GM18505 (cell line): ENCODE data around the gene GTSE1.
"Not testable (repeated sequence)": the region's sequence is repeated elsewhere in the genome, so short reads cannot be mapped to it uniquely, and the experiment has no call there.

Source experiments
- ATAC-seq: cut with Tn5 transposase; IDR thresholded peaks from one replicate; pipeline ENCODE4 v1.9.1; 2021; ENCODE audit not compliant: unreplicated experiment
- POLR2A ChIP-seq: IDR thresholded peaks from 4 replicates; pipeline ENCODE4 v1.6.1; 2011; ENCODE audit warnings: borderline replicate concordance; ENCODE audit not compliant: insufficient read depth, insufficient read length; ENCODE audit errors: extremely low read depth

GTSE1 gene, protein sequence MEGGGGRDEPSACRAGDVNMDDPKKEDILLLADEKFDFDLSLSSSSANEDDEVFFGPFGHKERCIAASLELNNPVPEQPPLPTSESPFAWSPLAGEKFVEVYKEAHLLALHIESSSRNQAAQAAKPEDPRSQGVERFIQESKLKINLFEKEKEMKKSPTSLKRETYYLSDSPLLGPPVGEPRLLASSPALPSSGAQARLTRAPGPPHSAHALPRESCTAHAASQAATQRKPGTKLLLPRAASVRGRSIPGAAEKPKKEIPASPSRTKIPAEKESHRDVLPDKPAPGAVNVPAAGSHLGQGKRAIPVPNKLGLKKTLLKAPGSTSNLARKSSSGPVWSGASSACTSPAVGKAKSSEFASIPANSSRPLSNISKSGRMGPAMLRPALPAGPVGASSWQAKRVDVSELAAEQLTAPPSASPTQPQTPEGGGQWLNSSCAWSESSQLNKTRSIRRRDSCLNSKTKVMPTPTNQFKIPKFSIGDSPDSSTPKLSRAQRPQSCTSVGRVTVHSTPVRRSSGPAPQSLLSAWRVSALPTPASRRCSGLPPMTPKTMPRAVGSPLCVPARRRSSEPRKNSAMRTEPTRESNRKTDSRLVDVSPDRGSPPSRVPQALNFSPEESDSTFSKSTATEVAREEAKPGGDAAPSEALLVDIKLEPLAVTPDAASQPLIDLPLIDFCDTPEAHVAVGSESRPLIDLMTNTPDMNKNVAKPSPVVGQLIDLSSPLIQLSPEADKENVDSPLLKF

DNA sequence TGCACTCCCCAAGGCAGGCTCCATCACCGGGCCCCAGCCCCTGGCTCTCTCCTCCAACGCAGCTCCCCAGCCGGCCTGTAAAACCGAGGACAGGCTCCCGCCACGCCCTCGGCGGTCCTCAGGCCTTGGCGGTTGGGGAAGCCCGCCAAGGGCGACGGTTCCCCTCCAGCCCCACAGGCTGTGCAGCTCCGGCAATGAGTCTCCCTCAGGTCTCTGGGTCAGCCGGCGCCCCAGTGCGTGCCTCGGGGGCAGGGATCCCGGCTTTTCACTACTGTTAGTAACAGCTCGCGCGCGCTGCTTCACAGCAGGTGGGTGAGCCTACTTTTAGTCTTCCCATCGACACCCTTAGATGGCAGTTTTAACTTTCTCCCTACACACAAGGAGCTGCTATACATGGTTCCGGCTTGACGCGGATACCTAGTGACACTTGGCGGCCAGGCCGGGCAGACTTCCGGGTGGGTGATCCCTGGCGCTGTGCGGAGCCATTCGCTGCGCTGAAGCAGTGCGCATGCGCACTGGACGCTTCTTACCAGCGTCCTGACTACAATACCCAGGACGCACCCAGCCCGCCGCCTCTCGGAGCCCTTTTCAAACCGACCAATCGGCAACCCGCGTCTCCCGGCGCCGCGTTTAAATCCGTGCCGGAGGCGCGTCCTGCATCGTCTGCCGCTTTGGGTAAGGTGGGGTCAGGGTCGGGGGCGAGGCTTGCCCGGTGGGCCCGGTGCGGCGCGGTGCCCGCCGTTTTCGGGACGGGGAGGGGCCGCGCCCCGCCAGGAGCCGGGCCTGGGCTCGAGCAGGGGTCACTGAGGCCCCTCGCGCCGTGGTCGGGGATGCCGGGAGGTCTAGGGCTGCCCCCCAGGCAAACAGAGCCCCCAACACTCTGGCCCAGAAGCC lies at the start of gene GTSE1:
Gene GTSE1, plus strand, starts transcription at position 614 of the 894 bp plus-strand sequence. CDS start 531 bp downstream, outside the sequence.
- TF ChIP-seq POLR2A = peak; percentile 90
- ATAC-seq = peak; percentile 85

DNA sequence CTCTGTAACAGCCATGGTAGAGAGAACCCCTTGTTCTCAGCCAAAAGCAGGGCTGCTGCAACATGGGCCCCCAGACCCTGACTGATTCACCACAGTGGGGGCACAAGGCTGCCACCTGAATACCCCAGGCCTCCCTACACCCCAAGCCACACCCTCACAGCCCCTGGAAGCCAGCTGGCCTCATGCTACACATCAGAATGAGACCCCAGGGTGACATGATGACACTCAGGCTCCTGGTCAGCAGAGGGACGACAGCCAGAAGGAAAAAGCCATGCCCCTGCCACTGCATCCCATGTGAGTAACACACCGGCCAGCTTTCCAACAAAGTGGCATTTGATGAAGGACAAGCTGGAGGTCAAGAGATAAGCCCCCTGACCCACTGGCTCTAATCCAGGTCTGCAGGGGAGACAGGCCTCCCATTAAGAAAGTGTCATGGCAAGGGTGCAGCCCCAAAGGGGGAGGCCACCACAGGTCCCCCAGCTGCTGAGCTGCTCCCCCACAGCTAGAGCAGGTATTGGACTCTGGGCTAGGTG lies 49.2 kb upstream of the GTSE1 start:
- no peak for TF ChIP-seq POLR2A
- ATAC-seq = no peak

DNA sequence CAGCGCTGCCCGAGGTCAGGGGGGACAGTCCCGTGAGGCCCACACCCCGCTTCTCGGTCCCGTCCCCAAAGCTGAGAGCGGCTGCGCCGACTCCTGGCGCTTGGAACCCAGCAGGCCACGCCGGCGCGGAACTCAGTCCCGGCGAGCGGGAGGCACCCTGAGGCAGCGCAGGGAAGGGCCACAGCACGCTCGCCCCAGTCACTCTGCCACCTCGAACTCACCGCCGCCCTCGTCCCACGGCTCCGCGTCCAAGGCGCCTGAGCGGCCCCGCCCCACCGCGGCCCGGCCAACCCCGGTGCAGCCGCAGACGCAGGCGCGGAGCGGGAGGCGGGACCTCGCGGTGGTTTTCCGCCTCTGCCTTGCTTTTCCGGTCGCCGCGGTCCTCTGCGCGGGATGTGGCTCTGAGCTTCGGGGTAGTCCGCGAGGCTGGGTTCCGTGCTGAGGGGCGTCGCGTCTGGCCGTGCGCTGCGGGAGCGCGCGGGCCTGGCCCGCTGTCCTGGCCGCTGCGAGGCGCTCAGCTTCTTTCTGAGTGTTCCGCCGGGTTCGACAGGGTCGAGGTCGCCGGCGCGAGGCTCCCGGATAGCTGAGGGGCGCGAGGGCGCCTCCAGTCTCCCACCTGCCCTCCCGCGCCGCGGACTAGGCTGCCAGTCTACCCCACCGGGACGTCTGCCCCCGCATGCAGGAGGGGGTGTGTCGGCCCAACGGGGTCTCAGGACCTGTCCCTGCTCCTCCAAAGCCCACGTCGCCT lies 46.5 kb upstream of the GTSE1 start, which contains the start of gene CDPF1:
Gene CDPF1, minus strand, starts transcription at position 259 of the 748 bp plus-strand sequence. CDS start 2,009 bp downstream, outside the sequence.
- peak; percentile 95 for TF ChIP-seq POLR2A
- ATAC-seq = peak; percentile 77

DNA sequence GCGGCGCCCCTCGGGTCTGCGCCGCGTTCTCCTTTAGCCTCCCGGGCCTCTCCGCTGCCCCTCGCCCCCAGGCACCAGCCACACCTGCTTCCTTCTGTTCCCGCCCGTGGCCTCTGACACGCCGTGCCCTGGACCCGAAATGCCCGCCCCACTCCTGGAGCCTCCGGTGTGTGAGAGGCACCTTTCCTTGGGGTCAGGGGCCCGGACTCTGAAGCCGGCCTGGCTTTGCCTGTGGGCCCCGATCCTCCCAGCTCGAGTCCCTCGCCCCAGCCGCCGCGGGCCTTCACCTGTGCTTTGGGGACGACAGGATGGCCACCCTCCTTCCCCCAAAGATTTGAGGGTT lies 45.9 kb upstream of the GTSE1 start:
- peak; percentile 25 for ATAC-seq
- no peak for TF ChIP-seq POLR2A

DNA sequence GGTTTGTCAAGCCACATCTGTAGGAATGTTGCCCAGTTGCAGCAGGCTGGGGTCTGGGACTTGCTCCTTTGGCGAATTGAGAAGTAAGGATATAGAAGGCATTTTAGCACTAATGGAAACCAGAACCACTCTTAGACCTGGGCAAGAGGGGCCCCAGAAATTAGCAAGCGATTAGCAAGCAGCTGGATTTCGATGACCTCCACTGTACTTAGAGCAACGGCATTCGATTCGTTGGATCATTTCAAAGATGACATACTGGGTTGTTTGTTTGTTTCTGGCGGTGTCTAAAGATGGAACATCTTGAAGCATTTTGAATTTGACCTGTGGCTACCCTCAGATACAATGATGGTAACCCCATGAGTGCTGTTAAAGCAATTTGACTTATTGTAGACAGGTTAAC lies 45.4 kb upstream of the GTSE1 start:
- no peak for TF ChIP-seq POLR2A

DNA sequence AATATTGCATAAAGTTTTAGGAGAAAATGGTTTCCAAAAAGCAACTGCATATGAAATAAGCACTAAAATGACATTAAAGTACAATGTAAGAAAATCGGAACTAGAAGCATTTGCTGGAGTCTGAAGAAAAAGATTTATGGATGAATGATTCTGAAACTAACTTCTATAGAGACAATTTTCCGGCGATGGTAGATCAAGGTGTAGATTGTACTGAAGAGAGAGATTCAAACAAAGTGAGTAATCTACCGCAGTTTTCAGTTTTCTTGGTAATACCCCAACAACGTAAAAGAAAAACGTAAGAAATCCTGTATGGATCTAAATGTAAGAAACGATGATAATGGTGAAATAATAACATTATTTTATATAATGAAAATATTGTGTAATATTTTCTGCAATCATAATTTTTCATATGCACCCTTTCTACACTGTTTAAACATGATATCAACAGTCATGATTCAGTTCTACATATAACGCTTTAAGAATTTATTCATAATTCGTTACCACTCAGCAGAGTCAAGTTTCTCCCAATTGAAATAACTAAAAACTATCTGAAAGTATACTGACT lies 44.8 kb upstream of the GTSE1 start:
- no peak for ATAC-seq
- TF ChIP-seq POLR2A = no peak

More for the DNA sequence above, 45.4 kb upstream of the GTSE1 start:
- ATAC-seq = no peak

DNA sequence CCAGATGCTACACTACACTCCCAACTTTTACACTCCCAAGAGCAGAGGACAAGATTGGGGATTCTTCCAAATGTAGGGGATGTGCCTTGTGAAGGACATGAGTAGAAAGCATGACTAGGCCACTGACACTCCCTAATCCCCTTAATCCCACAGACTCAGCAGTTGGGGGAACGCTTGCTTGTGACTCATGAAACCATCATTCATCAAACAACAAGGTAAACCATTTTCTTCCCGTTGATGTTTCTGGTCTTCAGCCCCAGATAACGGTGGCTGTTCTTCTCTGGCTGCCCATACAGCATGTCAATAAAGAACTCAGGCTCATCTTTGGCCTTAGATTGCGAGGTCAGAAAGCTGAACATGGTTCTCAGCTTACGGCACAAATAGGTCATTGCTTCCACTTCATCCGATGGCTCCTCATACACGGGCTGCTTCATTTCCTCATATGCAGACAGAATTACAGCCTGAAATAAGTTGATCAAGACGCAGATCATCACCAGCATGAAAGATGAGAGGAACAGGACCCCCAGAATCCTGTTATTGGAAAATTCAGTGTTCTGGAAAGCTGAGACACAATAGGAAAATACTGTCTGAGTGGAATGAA lies 40.2 kb upstream of the GTSE1 start:
- ATAC-seq = no peak
- TF ChIP-seq POLR2A = no peak

DNA sequence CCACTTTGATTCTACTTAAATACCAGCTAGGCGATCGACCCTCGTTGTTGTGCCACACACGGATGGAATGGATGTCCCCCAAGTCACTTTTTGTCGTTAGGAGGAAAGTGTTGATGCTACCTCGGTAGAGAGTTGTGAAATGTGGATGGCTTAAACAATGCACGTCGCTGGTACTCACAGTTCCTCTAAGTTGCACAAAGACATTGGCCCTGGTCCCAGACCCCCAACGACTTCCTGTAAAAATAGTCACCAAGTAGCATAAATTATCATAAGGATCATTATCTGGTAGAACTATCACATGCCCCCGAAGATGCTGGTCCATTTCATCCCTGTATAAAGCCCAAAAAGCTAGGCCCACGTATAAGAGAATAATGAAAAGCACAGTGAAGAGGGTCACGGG lies 37.3 kb upstream of the GTSE1 start:
- ATAC-seq = no peak
- TF ChIP-seq POLR2A = no peak

DNA sequence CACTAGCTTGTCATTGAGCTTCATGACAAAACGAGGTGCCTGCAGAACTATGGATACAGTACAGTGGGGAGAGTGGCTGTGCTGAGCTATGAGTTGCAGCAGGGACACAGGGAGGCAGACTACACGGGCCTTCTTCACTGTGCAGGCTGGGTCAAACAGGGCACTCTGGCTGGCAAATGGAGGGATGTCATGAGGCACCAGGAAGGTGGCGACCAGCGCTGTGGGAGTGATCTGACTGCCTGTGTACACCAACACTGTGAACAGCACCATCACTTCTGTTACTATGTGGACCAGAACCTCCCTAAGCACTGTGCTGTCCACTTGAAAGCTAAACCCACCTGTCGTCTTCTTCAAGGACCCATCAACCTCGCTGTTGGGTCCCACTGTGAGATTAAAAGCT lies 36.6 kb upstream of the GTSE1 start:
- no peak for ATAC-seq
- no peak for TF ChIP-seq POLR2A

DNA sequence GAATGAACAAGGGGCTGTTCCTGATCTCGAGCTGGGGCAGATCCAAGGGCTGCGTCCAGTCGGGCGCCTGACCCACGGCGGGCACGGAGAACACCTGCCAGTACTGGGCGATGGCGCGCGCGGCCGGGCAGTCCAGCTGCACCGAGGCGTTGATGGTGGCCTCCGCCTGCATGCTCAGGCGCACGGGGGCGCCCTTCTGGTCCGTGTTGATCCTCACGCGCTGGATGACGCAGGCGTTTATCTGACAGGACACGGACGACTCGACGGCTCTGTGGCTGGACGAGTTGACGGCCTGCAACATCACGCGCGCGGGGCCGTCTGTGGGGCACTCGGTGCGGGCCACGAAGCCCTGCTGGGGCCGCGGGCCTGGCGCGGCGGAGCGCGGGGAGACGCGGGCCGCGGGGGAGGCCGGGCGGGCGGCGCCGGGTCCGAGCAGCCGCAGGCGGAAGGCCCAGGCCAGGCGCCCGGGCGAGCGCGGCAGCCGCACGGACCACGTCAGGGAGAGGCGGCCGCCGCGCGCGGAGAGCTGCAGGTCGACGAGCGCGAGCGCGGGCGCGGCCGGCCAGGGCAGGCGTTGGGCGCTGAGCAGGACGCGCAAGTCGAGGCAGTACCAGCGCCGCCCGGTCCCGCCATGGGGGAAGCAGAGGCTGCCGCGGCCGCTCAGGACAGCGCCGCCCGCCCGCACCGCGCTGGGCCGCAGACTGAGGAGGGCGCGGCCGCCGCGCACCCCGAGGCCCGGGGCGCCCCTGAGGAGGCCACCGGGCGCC lies 34.0 kb upstream of the GTSE1 start:
- no peak for TF ChIP-seq POLR2A
- ATAC-seq = no peak

DNA sequence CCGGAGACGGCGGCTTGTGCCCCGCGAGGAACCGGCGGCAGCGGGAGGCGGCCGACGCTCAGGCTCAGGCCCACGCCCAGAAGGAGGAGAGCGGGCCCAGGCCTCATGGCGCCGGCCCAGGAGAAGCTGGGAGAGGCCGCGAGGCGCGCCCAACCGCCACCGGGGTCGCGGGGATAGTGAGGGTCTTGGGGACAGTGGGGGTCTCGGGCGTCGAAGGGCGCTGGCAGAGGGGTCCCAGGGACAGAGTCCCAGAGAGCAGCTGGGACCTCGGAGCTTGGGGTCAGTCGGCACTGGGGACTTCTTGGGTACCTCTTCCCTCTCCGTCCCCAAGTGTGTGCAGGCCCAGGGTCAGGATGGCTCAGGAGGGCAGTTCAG lies 33.5 kb upstream of the GTSE1 start, which contains the start of gene PKDREJ:
Gene PKDREJ, minus strand, starts transcription at position 128 of the 375 bp plus-strand sequence. Its CDS starts 21 bp downstream, at position 107.
- no peak for TF ChIP-seq POLR2A
- ATAC-seq = no peak

DNA sequence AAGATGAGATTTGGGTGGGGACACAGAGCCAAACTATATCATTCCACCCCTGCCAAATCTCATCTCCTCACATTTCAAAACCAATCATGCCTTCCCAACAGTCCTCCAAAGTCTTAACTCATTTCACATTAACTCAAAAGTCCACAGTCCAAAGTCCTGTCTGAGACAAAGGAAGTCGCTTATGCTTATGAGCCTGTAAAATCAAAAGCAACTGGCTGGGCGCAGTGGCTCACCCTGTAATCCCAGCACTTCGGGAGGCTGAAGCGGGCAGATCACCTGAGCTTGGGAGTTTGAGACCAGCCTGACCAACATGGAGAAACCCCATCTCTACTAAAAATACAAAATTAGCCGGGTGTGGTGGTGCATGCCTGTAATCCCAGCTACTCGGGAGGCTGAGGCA lies 32.1 kb upstream of the GTSE1 start:
- not testable (repeated sequence) for ATAC-seq

DNA sequence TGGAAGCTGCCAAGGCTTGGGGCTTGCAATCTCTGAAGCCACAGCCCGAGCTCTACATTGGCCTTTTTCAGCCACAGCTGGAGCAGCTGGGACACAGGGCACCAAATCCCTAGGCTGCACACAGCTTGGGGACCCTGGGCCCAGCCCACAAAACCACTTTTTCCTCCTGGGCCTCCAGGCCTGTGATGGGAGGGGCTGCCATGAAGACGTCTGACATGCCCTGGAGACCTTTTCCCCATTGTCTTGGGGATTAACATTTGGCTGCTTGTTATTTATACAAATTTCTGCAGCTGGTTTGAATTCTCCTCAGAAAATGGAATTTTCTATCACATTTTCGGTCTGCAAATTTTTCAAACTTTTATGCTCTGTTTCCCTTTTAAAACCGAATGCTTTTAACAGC lies 31.0 kb upstream of the GTSE1 start:
- not testable (repeated sequence) for ATAC-seq
